Lower leg skin (tissue), 4 donors: ENCODE measurements around the gene NACC2. TPM values are rescaled to one million over a fixed set of nuclear protein-coding genes. Genes with fewer than 3 reads are reported as not detected.

Source experiments
- DNase-seq, 2 donors: peaks; one replicate each; pipeline ENCODE4 v3.0.0-alpha.2; 2019; ENCODE audit warnings: low spot score in 2 of 2
- H3K4me3 ChIP-seq: fragments of 200-600 bp; sonication (generic); 2 replicates; pipeline ENCODE4 v1.5.1; 2017; ENCODE audit warnings: mild to moderate bottlenecking, low read depth; ENCODE audit not compliant: poor library complexity, severe bottlenecking
- CTCF ChIP-seq, 3 donors: fragments of 450-650 bp; IDR thresholded peaks; one replicate each; pipeline ENCODE4 v1.5.1; 2016; ENCODE audit warnings: antibody characterized with exemption in 3 of 3, mild to moderate bottlenecking in 3 of 3, moderate library complexity in 2 of 3
- POLR2A ChIP-seq, 2 donors: fragments of 450-650 bp; IDR thresholded peaks; one replicate each; pipeline ENCODE4 v1.6.1; 2016 to 2017; ENCODE audit warnings: antibody characterized with exemption in 2 of 2, mild to moderate bottlenecking in 1 of 2, moderate library complexity in 1 of 2
- WGBS, 2 donors: methylation state at CpG; one replicate each; pipeline ENCODE4 v1.1.5; 2018; 5-methylcytosine and 5-hydroxymethylcytosine counted together
- intact Hi-C: fragments of 100-400 bp; cut with DNase I; formaldehyde crosslinking; loops from one replicate; pipeline ENCODE4 v1.15.0; 2023; ENCODE audit warnings: low total_unique reads
- total RNA-seq, 4 donors: library from RNA; depleted of rRNA; stranded (reverse); fragments of >200 nt; gene quantifications; one replicate each; pipeline ENCODE4 v1.1.0, GENCODE V29; 2016

NACC2 gene
- total RNA-seq, 4 donors from 2014 or later: 9.1 to 17.3 (median 13.4) TPM

GRCh38 chr9:136093995-136094881 lies 851 bp downstream of the NACC2 start:
- H3K4me3 ChIP-seq: peak overlapping the region; percentile 43
- intact Hi-C loops: no loop called here
- TF ChIP-seq POLR2A (IDR thresholded peaks at IDR 0.05): no peak
- no peak for TF ChIP-seq CTCF (IDR thresholded peaks at IDR 0.05)
- 4% methylated on average over 23 to 41 of the region's 74 CpGs for WGBS, 2 donors
- peak in 1 of 2 donors; percentile 96 for DNase-seq

GRCh38 chr9:136093346-136093986 lies 1.6 kb downstream of the NACC2 start:
- no peak for TF ChIP-seq POLR2A (IDR thresholded peaks at IDR 0.05)
- TF ChIP-seq CTCF (IDR thresholded peaks at IDR 0.05): no peak
- WGBS, 2 donors: 39 to 43% methylated on average over 16 of the region's 16 CpGs
- peak overlapping the region; percentile 43 for H3K4me3 ChIP-seq
- intact Hi-C loops: no loop called here
- no peak for DNase-seq

- DNase-seq: no peak
- TF ChIP-seq CTCF (IDR thresholded peaks at IDR 0.05) (no peak), POLR2A (IDR thresholded peaks at IDR 0.05) (no peak)
- 72 to 82% methylated on average over 8 of the region's 9 CpGs for WGBS, 2 donors
- intact Hi-C loops: no loop called here
- no peak overlapping the region for H3K4me3 ChIP-seq
Observed at GRCh38 chr9:136092741-136093140, 2.3 kb downstream of the NACC2 start.

- H3K4me3 ChIP-seq: no peak overlapping the region
- TF ChIP-seq POLR2A (IDR thresholded peaks at IDR 0.05): no peak
- no peak for TF ChIP-seq CTCF (IDR thresholded peaks at IDR 0.05)
- no peak for DNase-seq
- intact Hi-C loops: no loop called here
- 75 to 94% methylated on average over 2 to 9 of the region's 10 CpGs for WGBS, 2 donors
Observed at GRCh38 chr9:136092353-136092650, 2.8 kb downstream of the NACC2 start.

- intact Hi-C loops: no loop called here
- no peak overlapping the region for H3K4me3 ChIP-seq
- 82 to 84% methylated on average over 19 to 20 of the region's 20 CpGs for WGBS, 2 donors
- TF ChIP-seq POLR2A (IDR thresholded peaks at IDR 0.05) (no peak), CTCF (IDR thresholded peaks at IDR 0.05) (no peak)
- DNase-seq: no peak
Observed at GRCh38 chr9:136091582-136092352, 3.3 kb downstream of the NACC2 start.
